HG03460 (cell line): ENCODE results near the gene PLXNB1.
"Not testable (repeated sequence)": the region's sequence is repeated elsewhere in the genome, so short reads cannot be mapped to it uniquely, and the experiment has no call there.

Experiments
- ATAC-seq: cut with Tn5 transposase; IDR thresholded peaks from one replicate; pipeline ENCODE4 v1.9.1; 2021; ENCODE audit not compliant: unreplicated experiment

PLXNB1 gene

DNA sequence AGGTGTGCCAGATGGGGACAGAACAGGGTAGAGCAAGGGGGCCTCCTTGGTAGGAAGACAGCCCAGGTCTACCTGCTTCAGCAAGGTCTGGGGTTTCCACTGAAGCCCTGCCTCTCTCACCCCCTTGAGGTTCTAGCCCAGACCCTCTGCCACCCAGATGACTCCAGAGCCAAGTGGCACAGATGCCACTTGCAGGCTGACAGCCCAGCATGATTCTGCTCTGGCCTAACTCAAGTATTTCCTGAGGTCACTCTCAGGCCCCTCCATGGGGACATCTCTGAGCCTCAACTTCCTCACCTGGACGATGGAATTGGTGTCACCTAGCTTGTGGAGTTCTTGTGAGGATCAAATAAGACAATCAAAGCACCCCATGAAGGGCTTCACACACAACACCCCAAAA is 23.9 kb downstream of the PLXNB1 start:
- no peak for ATAC-seq

DNA sequence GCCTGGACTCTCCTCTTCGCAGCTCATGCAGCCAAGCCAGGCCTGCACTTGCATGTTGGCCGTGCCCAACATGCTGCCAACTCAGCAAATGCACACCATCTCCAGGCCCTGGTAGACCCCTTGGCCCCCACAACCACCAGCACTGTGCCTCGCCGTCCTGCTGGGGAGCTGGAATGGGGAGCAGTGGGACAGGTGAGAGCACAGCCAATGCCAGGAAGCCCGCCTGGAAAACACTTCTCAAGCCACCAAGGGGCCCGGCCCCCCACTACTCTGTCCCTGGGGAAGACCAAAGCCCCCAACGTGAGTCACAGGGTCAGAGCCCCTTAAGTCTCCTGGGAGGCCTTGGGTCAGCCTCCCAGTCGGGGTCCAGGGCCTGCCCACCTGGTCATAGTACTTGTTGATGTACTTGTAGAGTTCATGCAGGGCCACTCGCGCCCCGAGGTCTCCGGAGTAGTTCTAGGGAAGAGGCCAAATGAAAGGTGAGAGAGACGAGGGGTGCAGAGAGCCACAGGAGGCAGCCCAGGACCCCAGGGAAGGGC is 24.5 kb downstream of the PLXNB1 start:
- no peak for ATAC-seq

DNA sequence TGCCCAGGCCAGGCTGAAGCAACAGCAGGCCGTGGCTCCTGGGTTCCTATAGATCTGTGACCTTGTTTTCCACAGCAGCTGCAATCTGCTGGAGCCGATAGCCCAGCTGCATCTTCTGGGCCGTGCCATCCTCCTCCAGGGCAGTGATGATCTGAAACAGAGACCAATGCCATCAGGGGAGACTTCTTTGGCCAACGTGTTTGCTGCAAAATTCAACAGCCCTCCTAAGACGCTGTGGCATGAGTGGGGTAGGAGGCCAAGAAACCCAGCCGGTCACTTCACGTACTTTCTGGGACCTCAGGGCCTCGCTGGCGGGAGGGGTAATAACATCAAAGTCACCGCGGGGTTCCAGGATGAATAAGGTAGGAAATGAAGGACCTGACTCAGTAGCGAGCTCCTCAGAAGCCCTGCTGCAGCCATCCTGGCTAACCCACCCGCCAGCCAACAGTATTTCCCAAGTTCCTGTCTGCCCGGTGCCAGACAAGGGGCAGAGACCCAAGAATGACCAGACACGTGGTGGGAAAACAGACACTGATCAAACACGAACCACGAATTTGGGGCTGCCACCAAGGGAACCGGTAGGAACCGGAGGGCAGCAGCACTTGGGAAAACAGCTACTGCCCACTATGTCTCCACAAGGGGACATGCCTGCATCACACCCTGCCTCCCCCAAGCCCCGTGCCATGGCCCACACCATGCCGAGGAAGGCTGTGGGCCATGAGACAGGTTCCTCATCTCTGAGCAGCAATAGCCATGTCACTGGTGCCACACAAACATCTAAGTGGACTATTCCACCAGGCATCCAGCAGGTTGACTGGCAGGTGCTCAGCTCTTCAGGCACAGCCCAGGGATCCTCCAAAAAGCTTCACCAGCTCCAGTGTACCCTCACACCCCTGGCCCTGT is 25.2 kb downstream of the PLXNB1 start:
- no peak for ATAC-seq

DNA sequence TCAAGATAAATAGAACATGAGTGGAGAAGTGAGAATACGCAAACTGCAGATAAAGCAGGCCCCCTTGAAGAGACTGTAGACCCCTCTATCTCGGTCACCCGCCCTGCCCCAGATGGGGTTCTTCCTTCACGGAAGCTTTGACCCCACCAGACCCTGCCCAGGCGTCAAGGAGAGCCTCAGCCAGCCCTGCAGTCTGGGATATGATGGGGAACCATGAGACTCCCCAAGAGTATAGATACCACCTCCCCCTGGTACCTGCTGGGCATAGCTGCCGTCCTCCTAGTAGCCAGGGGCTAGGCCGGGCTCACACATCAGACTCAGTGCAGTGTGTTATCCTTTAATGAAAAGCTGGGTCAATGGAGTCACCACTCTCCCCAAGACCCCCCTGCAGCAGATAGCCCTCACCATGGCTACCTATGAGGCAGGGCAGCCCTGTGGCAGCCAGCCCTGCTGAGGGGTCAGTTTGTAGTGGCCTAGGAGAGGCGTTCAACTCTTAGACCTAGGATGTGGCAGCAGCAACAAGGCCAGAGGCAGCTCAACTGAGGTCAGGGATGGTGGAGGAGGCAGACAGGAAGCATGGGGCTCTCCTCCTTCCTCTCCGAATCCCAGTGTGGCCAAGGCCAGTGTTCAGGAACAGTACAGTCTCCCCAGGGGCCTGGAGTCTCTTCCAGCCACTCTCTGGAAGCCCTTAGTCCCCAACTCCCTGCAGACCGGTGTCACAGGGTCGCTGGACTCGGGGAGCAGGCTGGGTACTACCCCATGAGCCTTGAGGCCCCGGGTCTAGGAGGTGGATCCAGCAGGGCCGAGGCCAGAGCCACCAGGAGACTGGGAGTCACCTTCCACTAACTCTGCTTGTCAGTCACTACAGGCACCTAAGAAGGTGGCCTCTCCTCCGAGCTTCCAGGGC is 26.1 kb downstream of the PLXNB1 start:
- ATAC-seq: no peak

DNA sequence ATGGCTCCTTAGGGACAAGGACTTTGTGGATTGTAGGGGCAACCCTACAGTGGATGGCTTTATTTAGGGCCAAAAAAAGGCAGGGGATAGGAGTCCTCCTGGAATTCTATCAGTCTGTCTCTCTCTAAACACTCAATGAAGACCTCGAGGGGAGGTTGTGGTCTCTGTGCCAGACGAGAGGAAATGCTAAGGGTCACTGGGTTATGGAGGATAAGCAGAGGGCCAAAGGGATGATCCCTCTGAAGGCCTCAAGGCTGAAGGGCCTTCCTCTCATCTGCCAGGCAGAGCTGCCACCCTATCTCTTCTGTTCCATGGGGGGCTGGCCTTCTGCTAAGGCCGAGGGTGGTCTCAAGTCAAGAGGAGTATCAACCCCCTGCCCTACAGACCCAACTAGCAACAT is 27.0 kb downstream of the PLXNB1 start:
- ATAC-seq: no peak

DNA sequence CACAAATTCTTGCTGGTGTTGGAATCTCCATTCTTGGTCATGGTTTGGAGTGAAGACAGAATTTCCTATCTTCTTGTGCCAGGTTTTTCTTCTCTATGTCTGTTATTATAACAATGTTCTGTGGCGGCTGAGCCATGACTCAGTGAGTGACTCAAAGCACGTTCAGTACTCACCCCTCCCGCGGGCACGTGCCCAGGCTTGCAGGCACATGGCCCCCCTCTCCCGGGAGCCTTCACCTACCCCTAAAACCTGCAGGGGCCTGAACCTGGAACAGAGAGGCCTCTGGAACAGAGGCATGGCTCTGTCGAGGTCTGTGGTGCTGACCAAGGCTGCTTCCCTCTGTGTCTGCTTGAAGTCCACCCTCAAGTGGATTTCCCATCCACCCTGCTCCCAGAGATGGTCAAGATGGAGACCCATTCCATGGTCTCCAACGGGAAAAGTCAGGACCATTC is 27.6 kb downstream of the PLXNB1 start:
- no peak for ATAC-seq

DNA sequence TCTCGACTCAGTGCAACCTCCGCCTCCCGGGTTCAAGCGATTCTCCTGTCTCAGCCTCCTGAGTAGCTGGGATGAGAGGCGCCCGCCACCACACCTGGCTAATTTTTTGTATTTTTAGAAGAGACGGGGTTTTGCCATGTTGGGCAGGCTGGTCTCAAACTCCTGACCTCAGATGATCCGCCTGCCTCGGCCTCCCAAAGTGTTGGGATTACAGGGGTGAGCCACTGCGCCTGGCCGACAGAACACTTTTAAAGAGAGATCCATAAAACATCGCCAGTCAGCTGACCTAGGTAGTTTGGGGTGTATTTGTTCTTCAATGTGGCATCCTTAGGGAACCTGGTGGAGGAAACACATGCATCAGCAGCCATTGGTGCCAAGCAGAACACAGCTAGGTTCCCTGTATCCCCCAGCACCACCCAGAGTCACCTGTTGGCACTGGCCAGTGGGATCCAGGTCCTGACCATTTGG is 28.4 kb downstream of the PLXNB1 start:
- ATAC-seq: not testable (repeated sequence)

DNA sequence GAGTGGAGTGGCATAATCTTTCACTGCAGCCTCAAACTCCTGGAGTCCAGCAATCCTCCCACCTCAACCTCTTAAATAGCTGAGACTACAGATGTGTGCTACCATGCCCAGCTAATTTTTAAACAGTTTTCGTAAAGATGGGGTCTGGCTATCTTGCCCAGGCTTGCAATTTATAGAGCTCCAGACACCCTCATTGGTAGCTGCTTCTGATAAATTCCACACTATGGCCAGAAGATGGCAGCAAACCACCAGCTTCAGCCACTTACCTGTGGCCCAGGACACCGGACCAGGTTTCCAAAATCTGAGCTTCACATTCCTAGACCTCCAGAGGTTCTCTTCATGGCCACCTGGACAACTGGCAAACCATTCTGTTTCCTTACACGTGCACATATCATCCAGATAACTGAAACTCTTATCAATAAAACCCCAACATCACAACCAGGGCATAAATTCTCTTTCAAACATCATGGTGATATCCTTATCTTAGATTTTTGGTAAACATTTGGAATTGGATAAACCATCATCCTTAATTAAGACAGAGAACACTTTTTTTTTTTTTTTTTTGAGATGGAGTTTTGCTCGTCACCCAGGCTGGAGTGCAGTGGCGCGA is 29.0 kb downstream of the PLXNB1 start:
- no peak for ATAC-seq

DNA sequence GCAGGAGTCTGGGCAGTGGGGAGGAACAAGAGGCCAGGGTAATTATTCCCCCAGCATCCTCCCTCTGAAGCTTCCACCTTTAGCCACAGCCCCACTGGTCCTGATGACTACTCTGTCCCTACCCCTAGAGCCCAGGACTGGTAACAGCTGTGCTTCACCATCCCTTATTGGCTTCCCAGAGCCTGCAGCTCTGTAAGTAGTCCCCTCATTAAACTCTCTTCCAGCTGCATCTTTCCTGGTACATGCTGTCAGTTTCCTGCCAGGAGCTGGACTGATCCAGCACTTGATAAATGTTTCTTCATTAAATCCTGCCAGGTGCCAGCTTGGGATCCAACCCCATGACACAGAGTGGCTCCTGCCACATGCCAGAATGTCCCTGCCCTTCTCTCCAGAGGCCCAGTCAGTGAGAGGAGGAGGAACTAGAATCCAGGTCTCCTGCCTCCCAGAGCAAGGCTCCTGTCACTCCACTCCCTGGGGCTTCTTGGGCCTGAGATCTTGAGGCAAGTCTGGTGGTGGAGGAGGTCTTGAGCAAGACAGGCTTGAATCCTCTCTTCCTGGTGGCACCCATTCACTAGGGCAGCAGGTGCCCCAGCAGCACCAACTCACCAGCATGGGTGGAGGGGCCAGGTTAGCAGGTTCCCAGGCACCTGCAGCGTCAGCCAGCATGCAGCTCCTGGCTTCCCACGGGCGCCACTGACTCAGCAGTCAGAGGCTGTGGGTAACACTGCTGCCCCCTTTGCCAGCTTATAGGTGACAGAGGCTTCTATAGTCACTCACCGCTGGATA is 30.3 kb downstream of the PLXNB1 start:
- ATAC-seq: no peak

DNA sequence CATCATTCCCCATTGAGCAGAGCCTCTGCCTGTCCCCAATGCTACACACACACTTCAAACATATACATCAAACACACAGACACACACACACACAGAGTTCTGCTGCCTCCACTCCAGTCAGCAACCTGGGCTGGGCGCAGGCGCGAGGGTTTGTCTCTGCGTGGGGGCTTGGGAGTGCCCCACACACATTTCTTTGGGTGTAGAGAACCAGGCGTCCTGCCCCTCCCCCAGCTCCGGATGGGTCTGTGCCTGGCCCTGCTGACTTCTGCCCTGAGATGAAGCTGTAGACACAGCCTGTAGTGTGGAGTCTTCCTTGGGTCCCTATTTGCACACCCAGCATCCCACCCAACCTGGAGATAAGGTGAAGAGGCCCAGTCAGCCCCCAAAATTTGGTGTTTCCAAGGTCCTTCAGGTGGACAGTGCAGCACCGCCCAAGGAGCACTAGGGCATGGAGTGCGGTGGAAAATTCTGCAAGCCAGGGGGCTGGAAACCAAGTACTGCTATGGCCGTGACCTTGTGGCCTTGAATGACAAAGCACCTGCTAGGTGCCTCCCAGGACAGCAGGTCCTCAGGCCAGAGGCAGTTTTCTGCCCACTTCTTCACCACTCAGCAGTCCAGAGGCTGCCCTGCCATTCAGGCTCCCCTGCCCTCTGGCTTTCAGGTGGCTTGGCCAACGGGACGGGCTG is 31.0 kb downstream of the PLXNB1 start:
- ATAC-seq: no peak

DNA sequence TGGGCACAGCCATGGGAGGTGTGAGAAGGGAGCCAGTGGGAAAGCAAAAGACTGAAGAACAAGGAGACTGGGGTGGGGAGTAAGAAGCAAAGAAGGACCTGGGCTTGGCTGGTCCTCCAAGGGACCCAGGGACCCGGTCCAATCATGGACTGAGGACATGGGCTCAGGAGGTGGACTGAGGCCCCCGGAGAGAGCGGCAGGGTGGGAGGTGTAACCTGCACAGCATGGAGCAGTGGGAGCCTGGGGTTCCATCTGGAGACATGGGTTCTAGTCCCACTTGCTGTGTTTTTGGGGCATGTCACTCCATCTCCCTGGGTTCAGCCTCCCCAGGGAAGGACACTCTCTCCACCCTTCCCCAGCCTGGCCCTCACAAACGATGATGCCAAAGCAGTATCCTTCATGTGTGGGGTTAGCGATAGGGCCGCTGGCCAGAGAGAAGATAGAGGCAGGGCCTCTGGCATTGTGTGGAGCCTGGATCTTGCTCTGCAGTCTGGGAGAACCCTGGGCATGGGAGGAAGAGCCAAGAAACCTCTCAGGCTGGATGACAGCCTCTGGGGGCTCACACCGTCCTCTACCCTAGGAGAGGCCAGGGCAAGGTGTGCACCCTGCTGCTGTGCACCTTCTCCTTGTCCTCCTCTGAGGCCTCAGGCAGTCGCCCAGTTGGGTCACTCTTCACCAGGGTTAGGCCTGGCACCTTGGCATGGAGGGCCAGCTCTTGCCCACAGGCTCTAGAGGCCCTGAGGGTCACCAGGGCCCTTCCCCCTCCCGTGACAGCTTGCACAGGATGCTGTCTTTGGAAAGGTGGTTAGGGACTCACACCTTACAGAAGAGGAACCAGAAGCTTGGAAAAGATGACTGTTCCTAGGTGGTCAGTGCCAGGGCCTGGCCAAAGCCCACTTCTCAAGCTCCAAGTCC is 31.9 kb downstream of the PLXNB1 start:
- no peak for ATAC-seq

DNA sequence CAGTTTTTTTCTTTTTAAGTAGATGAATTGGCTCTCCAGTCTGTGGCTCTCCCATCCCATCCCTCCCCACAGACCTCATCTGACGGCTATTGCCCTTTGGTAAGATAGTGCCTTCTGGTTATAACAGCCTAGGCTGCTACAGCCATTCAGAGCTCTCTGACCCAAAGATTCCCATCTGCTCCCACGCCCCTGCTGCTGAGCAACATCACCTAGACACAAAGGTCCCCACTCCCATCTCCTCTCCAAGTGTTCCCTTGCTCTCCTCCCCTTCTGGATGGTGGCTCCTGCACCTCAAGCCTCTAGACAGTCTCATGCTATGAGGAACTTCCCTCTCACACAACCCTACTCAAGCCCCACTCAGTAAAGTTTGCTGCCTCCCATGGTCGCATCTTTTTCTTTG is 34.2 kb downstream of the PLXNB1 start:
- no peak for ATAC-seq

DNA sequence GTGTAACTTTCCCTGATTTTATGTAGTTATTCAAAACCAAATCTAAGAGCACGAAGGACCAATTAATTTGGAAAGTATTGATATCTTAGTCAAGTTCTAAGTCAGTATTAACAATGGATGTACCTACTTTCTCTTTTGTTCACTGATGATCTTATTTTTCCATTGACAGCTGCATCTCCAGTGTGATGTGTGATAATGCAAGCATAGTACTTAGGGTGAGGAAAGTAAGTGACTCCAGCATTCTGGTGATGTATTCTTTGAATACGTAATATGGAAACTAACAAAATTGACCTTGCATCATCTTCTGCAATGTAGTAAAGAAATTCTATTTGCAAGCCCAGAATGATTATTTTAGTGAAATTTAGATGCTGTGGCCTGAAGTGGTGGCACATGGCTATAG is 35.5 kb downstream of the PLXNB1 start:
- ATAC-seq: no peak

DNA sequence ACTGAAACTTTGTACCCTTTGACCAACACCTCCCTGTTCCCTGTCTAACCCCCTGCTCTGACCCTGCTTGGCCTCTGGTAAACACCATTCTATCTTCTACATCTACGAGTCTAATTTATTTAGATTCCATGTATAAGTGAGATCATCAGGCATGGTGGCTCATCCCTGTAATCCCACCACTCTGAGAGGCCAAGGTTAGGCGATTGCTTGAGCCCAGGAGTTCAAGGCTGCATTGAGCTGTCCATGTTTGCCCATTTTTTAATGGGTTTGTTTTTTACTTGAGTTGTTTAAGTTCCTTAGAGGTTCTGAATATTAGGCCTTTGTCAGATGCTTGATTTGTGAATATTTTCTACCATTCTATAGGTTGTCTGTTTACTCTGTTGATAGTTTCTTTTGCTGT is 40.9 kb downstream of the PLXNB1 start:
- ATAC-seq: no peak

DNA sequence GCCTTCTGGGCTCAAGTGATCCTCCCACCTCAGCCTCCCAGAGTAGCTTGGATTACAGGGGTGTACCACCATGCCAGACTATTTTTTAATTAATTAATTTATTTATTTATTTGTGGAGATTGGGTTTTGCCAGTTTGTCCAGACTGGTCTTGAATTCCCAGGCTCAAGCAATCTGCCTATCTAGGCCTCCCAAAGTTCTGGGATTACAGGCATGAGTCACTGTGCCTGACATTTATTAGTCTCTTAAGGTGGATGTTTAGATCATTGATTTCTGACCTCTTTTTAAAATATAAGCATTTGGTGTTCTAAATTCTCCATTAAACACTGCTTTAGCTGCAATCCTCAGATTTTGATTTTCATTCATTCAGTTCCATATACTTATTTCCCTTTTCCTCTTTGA is 42.3 kb downstream of the PLXNB1 start:
- no peak for ATAC-seq

DNA sequence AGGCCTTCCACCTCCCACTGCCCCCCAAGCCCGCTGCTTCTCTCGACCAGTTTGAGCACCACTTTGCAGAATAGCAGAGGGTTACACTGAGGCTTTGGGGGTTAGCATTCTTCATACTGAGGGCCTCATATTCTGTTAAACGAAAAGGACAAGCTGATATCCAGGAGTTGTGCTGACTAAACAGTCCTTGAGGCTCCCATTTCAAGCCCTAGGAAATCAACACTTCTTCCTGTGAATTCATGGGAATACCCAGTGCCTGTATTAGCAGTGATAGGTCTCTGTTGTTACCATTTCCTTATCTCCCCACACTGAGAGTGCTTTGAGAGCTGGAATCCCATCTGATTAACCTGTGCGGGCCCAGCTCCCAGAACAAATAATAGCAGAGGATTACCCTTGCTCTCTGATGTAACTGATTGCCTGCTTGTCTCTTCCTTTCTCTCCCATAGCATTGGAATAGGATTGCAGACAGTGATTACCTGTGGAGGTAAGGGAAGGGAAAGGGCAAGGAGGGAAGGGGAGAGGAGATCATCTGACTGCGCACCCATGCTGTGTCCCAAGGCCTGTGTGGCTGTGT is 56.9 kb downstream of the PLXNB1 start:
- ATAC-seq: no peak

DNA sequence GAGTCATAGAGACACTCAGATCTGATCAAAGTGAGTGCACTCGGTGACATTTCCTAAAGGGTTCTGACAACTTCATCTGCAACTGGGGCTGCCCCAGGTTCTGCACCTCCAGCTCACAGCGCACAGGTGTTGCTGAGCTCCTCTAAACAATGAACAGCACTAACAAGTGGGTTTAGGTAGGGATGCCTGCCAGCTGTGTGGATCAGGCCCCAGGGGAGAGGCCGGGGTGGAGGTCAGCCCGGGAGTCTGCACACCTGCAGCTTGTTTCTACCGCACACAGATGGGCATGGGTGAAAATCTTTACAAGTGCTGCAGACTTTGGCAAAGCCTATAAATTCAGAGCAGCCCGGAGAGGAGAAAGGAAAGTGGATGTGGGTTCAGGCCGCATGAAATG is 57.5 kb downstream of the PLXNB1 start:
- no peak for ATAC-seq

DNA sequence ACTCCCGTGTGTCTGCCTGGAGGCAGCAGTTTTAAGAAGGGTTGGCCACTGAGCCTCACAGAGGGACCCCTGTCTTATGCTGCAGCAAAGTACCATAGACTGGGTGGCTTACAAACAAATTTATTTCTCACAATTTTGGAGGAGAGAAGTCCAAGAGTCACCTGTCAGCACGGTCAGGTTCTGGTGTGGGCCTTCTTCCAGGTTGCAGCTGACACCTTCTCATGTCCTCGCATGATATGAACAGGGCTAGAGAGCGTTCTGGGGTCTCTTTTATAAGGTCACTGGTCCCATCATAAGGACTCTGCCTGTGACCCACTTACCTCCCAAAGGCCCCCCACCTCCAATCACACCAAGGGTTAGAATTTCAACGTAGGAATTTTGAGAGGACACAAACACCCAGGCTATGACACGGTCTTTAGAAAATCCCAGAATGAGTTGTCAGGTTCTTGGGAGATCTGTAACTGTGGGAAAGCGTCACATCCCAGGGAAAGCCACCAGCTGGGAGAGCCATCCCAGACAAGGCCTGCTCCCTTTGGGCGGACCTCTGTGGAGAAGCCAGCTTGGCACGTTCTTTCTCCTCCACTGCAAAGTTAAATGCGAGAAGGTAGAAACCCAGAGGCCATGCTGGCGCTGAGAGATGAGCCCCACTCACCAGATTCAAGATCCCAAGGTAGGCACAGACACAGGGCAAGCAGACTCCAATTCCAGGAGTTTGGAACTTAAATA is 58.1 kb downstream of the PLXNB1 start, which contains the start of gene FBXW12:
TSS of gene FBXW12 (plus strand) at position 569 of the 726 bp plus-strand sequence. CDS start 549 bp downstream, outside the sequence.
- ATAC-seq: no peak
